Renal pelvis (tissue), 4 donors: ENCODE data around the gene FEM1A. TPM values are rescaled to one million over a fixed set of nuclear protein-coding genes. Genes with fewer than 3 reads are reported as not detected.
"Not testable (repeated sequence)": the region's sequence is repeated elsewhere in the genome, so short reads cannot be mapped to it uniquely, and the experiment has no call there.

ENCODE experiments used
- DNase-seq: peaks from one replicate; pipeline ENCODE4 v3.0.0-alpha.2; 2013
- polyA plus RNA-seq, 3 donors: library from polyadenylated mRNA; unstranded; fragments of 120-200 nt; gene quantifications; one replicate each; pipeline ENCODE4 v1.2.1, GENCODE V29; 2013; ENCODE audit not compliant: insufficient read length in 3 of 3

FEM1A gene
- polyA plus RNA-seq, 3 donors: 2.3 to 2.7 (median 2.5) TPM

GRCh38 chr19:4806384-4806783, 14.8 kb downstream of the FEM1A start:
- no peak for DNase-seq

- no peak for DNase-seq
These were observed 15.7 kb downstream of the FEM1A start for GRCh38 chr19:4807188-4807587.

GRCh38 chr19:4811328-4812131, 20.0 kb downstream of the FEM1A start:
- DNase-seq: peak; percentile 34

- DNase-seq: no peak
These were observed 23.3 kb downstream of the FEM1A start for GRCh38 chr19:4814625-4815425.

GRCh38 chr19:4815426-4816201, 24.1 kb downstream of the FEM1A start:
- peak; percentile 93 for DNase-seq

GRCh38 chr19:4816202-4816949, 24.8 kb downstream of the FEM1A start:
- DNase-seq: no peak

GRCh38 chr19:4816950-4817278, 25.4 kb downstream of the FEM1A start:
- no peak for DNase-seq

GRCh38 chr19:4817467-4818277, 26.1 kb downstream of the FEM1A start:
- no peak for DNase-seq

GRCh38 chr19:4821265-4821664, 29.7 kb downstream of the FEM1A start:
- no peak for DNase-seq

GRCh38 chr19:4822354-4822753, 30.8 kb downstream of the FEM1A start:
- DNase-seq: not testable (repeated sequence)

GRCh38 chr19:4823577-4823976, 32.0 kb downstream of the FEM1A start:
- DNase-seq: no peak

GRCh38 chr19:4829001-4829712, 37.6 kb downstream of the FEM1A start:
- no peak for DNase-seq

- DNase-seq: no peak
These were observed 38.8 kb downstream of the FEM1A start for GRCh38 chr19:4830332-4830731.

GRCh38 chr19:4830768-4831265, 39.3 kb downstream of the FEM1A start:
- DNase-seq: no peak

GRCh38 chr19:4831304-4831978, 39.9 kb downstream of the FEM1A start, which contains the start of gene TICAM1:
Gene TICAM1, minus strand, starts transcription at chr19:4831712. Its CDS starts 13,335 bp downstream, at chr19:4818377.
- DNase-seq: peak; percentile 38

- DNase-seq: not testable (repeated sequence)
These were observed 40.4 kb downstream of the FEM1A start for GRCh38 chr19:4831979-4832340.

- DNase-seq: no peak
These were observed 41.2 kb downstream of the FEM1A start for GRCh38 chr19:4832776-4833175.

- DNase-seq: no peak
These were observed 47.7 kb downstream of the FEM1A start for GRCh38 chr19:4839192-4839591.

GRCh38 chr19:4843647-4843965, 52.1 kb downstream of the FEM1A start:
- no peak for DNase-seq
